ENCODE measurements around the gene C16orf74. TPM values are rescaled to one million over a fixed set of nuclear protein-coding genes. Genes with fewer than 3 reads are reported as not detected.
A peak's percentile ranks its signal among the peaks of the same experiment; 100 is the strongest.

C16orf74 gene
- total and polyA plus RNA-seq, 10 donors = 12.1 to 107 (median 19.3) TPM

DNA sequence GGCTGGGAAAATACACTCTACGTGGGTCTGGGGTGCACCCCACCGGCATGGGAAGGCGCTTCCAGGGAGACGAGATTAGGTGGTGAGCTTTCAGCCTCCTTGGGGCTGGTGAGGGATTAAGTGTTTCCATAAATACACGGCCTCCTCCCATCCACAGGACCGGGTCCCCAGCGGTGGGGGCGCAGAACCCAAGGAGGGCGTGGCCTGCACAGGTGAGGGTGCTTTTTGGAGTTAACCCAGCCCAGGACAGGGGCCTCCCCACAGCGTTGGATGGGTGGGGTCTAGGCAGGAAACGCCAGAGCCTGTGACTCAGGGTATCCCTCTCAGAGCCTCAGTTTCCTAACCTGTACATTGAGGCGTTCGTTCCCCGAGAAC is 1.1 kb downstream of the C16orf74 start:
- TF ChIP-seq POLR2AphosphoS5 (IDR thresholded peaks at IDR 0.05) = no peak
- TF ChIP-seq POLR2A (IDR thresholded peaks at IDR 0.05) = no peak
- TF ChIP-seq CTCF (IDR thresholded peaks at IDR 0.05 in 8 of 11, conservative IDR thresholded peaks at IDR 0.05 in 3 of 11) = no peak
- DNase-seq = no peak
- H3K27me3 ChIP-seq (replicated peaks in 1 of 7) = peaks cover 0 to 51% (median 15%) of the 10 kb centered on the region in 7 donors

GRCh38 chr16:85746460-85747215 is 4.3 kb downstream of the C16orf74 start:
- no peak for DNase-seq
- peaks cover 14 to 59% (median 48%) of the 10 kb centered on the region in 6 donors for H3K4me1 ChIP-seq
- H3K27ac ChIP-seq = peak overlapping the region in 3 of 8 donors; percentile 21 to 57 (median 48)
- WGBS, 5 donors = 55 to 68% (median 62%) methylated on average over 13 of the region's 13 CpGs
- intact Hi-C loops (cut with DNase I; ENCODE audit: low total_unique reads) = no loop called here
- H3K27me3 ChIP-seq (replicated peaks in 1 of 7) = peaks cover 0 to 33% (median 15%) of the 10 kb centered on the region in 7 donors
- H3K36me3 ChIP-seq = peaks cover 0 to 4% (median 0%) of the 10 kb centered on the region in 6 donors
- H3K4me3 ChIP-seq = peak overlapping the region in 1 of 8 donors; percentile 7
- peak in 1 of 3 donors; percentile 61 for TF ChIP-seq POLR2AphosphoS5 (IDR thresholded peaks at IDR 0.05)
- no peak for TF ChIP-seq CTCF (IDR thresholded peaks at IDR 0.05 in 8 of 11, conservative IDR thresholded peaks at IDR 0.05 in 3 of 11)
- no peak for TF ChIP-seq POLR2A (IDR thresholded peaks at IDR 0.05)
- H3K9me3 ChIP-seq = no peaks in the 10 kb centered on the region

More for the DNA sequence above, 1.1 kb downstream of the C16orf74 start:
- 29 to 38% (median 30%) methylated on average over 6 to 14 of the region's 14 CpGs for WGBS, 5 donors
- Histone ChIP-seq H3K4me3 (peak overlapping the region; percentile 52 to 82 (median 69)), H3K9me3 (no peaks in the 10 kb centered on the region), H3K27ac (peak overlapping the region in 4 of 8 donors; percentile 70 to 87 (median 77)), H3K36me3 (no peaks in the 10 kb centered on the region), H3K4me1 (peaks cover 28 to 90% (median 79%) of the 10 kb centered on the region in 6 donors)
- intact Hi-C loops (cut with DNase I; ENCODE audit: low total_unique reads) = no loop called here

DNA sequence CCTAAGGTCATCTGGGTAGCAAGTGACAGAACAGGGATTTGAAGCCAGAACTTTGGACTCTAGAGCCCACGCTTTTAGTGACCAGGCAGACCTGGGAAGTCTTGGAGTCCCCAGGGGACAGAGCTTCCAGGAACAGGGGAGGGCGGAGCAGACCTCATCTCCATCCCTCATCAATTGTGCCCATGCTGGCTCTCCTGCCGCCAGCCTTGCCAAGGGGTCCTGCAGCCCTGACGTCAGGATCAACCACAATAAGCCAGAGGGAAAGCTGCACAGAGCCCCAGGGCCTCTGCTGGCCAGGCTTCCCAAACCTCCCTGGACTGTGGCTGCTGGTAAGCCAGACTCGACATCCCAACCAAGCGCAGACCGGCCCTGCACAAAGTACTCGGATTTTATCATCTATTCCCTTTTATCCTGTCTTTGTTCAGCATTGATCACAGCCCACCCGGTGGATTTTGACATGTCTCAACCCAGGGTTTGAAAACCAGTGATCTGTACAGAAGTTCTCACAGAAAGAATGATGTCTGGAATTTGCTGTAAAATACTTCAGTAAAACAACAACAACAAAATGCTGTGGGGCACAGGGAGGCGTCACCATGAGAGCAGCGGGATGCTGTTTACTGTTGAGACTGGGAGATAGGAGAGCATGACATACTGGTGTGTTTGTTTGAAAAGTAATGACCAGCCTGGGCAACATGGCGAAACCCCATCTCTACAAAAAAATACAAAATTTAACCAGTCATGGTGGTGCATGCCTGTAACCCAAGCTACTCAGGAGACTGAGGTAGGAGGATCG is 11.8 kb downstream of the C16orf74 start:
- Histone ChIP-seq H3K36me3 (peaks cover 0 to 4% (median 0%) of the 10 kb centered on the region in 6 donors), H3K4me3 (no peak overlapping the region), H3K4me1 (peaks cover 5 to 33% (median 23%) of the 10 kb centered on the region in 6 donors), H3K27ac (no peak overlapping the region), H3K9me3 (no peaks in the 10 kb centered on the region), H3K27me3 (replicated peaks in 1 of 7) (no peaks in the 10 kb centered on the region)
- TF ChIP-seq CTCF (IDR thresholded peaks at IDR 0.05 in 8 of 11, conservative IDR thresholded peaks at IDR 0.05 in 3 of 11) (no peak), POLR2A (IDR thresholded peaks at IDR 0.05) (no peak), POLR2AphosphoS5 (IDR thresholded peaks at IDR 0.05) (no peak)
- no peak for DNase-seq
- WGBS, 5 donors = 67 to 84% (median 76%) methylated on average over 13 of the region's 13 CpGs
- intact Hi-C loops (cut with DNase I; ENCODE audit: low total_unique reads) = no loop called here

GRCh38 chr16:85736921-85737320 is 14.0 kb downstream of the C16orf74 start:
- Histone ChIP-seq H3K27ac (no peak overlapping the region), H3K9me3 (no peaks in the 10 kb centered on the region), H3K27me3 (replicated peaks in 1 of 7) (no peaks in the 10 kb centered on the region), H3K4me3 (no peak overlapping the region), H3K36me3 (peaks cover 0 to 8% (median 0%) of the 10 kb centered on the region in 6 donors), H3K4me1 (peaks cover 5 to 51% (median 30%) of the 10 kb centered on the region in 6 donors)
- intact Hi-C loops (cut with DNase I; ENCODE audit: low total_unique reads) = no loop called here
- DNase-seq = no peak
- TF ChIP-seq POLR2AphosphoS5 (IDR thresholded peaks at IDR 0.05) = no peak
- TF ChIP-seq CTCF (IDR thresholded peaks at IDR 0.05 in 8 of 11, conservative IDR thresholded peaks at IDR 0.05 in 3 of 11) = no peak
- no peak for TF ChIP-seq POLR2A (IDR thresholded peaks at IDR 0.05)
- WGBS, 5 donors = 62 to 82% (median 70%) methylated on average over 9 of the region's 9 CpGs
